Endothelial cell of umbilical vein (primary cell): ENCODE data around the gene SART3. TPM values are rescaled to one million over a fixed set of nuclear protein-coding genes. Genes with fewer than 3 reads are reported as not detected.

ENCODE experiments used
- BruUV-seq: library from RNA; stranded (reverse); fragments of 400-500 nt; replicated peaks from 2 replicates; lab custom pipeline; 2021; lab: Mats Ljungman, UMichigan
- CTCF ChIA-PET: fragments of 300-600, 350-600 bp; sonication (Branson Sonifier 250); formaldehyde crosslinking; loops from one replicate; lab custom pipeline; 2021; ENCODE audit warnings: antibody characterized with exemption, inconsistent platforms; lab: Charles Lee
- POLR2A ChIA-PET: fragments of 300-600, 350-600 bp; sonication (Branson Sonifier 250); formaldehyde crosslinking; loops from one replicate; lab custom pipeline; 2021; ENCODE audit warnings: antibody characterized with exemption, inconsistent platforms; lab: Charles Lee
- DNase-seq: peaks from one replicate; pipeline ENCODE4 v3.0.0-alpha.2; 2011; ENCODE audit warnings: low read depth, low spot score
- FAIRE-seq: peaks from 2 replicates; lab custom pipeline; 2011; peaks lifted over from hg19 to GRCh38; lab: Jason Lieb, UNC
- H2AFZ ChIP-seq: 2 replicates; pipeline ENCODE4 v1.6.0; 2012; ENCODE audit warnings: low read depth, low read length, control low read depth, inconsistent platforms
- H3K27ac ChIP-seq: 2 replicates; pipeline ENCODE4 v1.5.1; 2011; ENCODE audit warnings: low read depth, mild to moderate bottlenecking, control low read depth, low read length, moderate library complexity; ENCODE audit not compliant: insufficient read depth
- H3K27me3 ChIP-seq, 2 experiments: 2 replicates each; pipeline versions ENCODE4 v1.6.0 to v1.6.1; 2011; ENCODE audit warnings: low read length in 2 of 2, mixed read lengths in 1 of 2; ENCODE audit not compliant: control insufficient read depth in 2 of 2, insufficient read depth in 2 of 2
- H3K36me3 ChIP-seq, 2 experiments: 2 replicates in 1 of 2; 3 replicates in 1 of 2; pipeline ENCODE4 v1.5.1; 2011; ENCODE audit warnings: low read length in 2 of 2, mild to moderate bottlenecking in 1 of 2, moderate library complexity in 1 of 2; ENCODE audit not compliant: control insufficient read depth in 2 of 2, insufficient read depth in 2 of 2; ENCODE audit errors: extremely low read depth in 1 of 2
- H3K4me1 ChIP-seq: 3 replicates; pipeline ENCODE4 v1.5.1; 2011; ENCODE audit warnings: mild to moderate bottlenecking, low read length; ENCODE audit not compliant: control insufficient read depth, insufficient read depth; ENCODE audit errors: extremely low read depth
- H3K4me2 ChIP-seq: 2 replicates; pipeline ENCODE4 v1.6.1; 2011; ENCODE audit warnings: low read length, control low read depth, mixed read lengths; ENCODE audit not compliant: insufficient read depth
- H3K4me3 ChIP-seq, 3 experiments: fragments of 200-600 bp in 1 of 3; sonication (generic), shearing (Covaris generic) in 1 of 3; replicated peaks in 1 of 3; 2 replicates each; pipeline ENCODE4 v1.5.1; 2011 to 2016; ENCODE audit warnings: control low read depth in 3 of 3, low read length in 3 of 3, mild to moderate bottlenecking in 2 of 3, inconsistent platforms in 1 of 3, low read depth in 1 of 3, moderate library complexity in 1 of 3; ENCODE audit not compliant: insufficient read depth in 1 of 3
- H3K79me2 ChIP-seq: 2 replicates; pipeline ENCODE4 v1.6.0; 2012; ENCODE audit warnings: low read length, inconsistent platforms; ENCODE audit not compliant: control insufficient read depth, insufficient read depth
- H3K9ac ChIP-seq: replicated peaks from 2 replicates; pipeline ENCODE3; 2011; ENCODE audit warnings: low read length, control low read depth; ENCODE audit not compliant: insufficient read depth; ENCODE audit errors: extremely low read depth
- H3K9me1 ChIP-seq: replicated peaks from 3 replicates; pipeline ENCODE4 v1.6.0; 2011; ENCODE audit warnings: mild to moderate bottlenecking, low read length; ENCODE audit not compliant: control insufficient read depth, insufficient read depth; ENCODE audit errors: extremely low read depth
- H3K9me3 ChIP-seq: replicated peaks from 2 replicates; pipeline ENCODE4 v1.5.1; 2012; ENCODE audit warnings: low read length, inconsistent platforms; ENCODE audit not compliant: control insufficient read depth, insufficient read depth
- H4K20me1 ChIP-seq: replicated peaks from 2 replicates; pipeline ENCODE3; 2011; ENCODE audit warnings: mild to moderate bottlenecking, low read length; ENCODE audit not compliant: control insufficient read depth, insufficient read depth; ENCODE audit errors: extremely low read depth
- CTCF ChIP-seq, 2 donors: IDR thresholded peaks; 1 replicate in 1 of 2; 2 replicates in 1 of 2; pipeline ENCODE4 v1.5.1; 2011; ENCODE audit warnings: low read length in 2 of 2, mild to moderate bottlenecking in 2 of 2, moderate library complexity in 2 of 2, control low read depth in 1 of 2, inconsistent platforms in 1 of 2, low read depth in 1 of 2; ENCODE audit not compliant: insufficient read depth in 1 of 2; ENCODE audit errors: extremely low read depth in 1 of 2
- EZH2 ChIP-seq: IDR thresholded peaks from 2 replicates; pipeline ENCODE4 v1.6.1; 2012; ENCODE audit warnings: borderline replicate concordance, low read depth, mild to moderate bottlenecking, moderate library complexity, low read length, inconsistent platforms; ENCODE audit not compliant: severe bottlenecking
- FOS ChIP-seq: IDR thresholded peaks from 2 replicates; pipeline ENCODE4 v1.6.1; 2011; ENCODE audit warnings: mild to moderate bottlenecking, low read length, moderate library complexity, borderline replicate concordance; ENCODE audit not compliant: insufficient read depth
- GATA2 ChIP-seq: IDR thresholded peaks from 2 replicates; pipeline ENCODE4 v1.7.0; 2011; ENCODE audit warnings: low read depth, mild to moderate bottlenecking, moderate library complexity, mixed read lengths, low read length; ENCODE audit not compliant: insufficient read length, insufficient read depth
- JUN ChIP-seq: IDR thresholded peaks from 2 replicates; pipeline ENCODE4 v1.6.1; 2011; ENCODE audit warnings: borderline replicate concordance, low read depth; ENCODE audit not compliant: insufficient read length, insufficient read depth
- MAX ChIP-seq: IDR thresholded peaks from 2 replicates; pipeline ENCODE4 v1.6.1; 2011; ENCODE audit not compliant: insufficient read depth, insufficient read length
- MYC ChIP-seq: IDR thresholded peaks from one replicate; pipeline ENCODE4 v1.6.1; 2011; ENCODE audit warnings: mild to moderate bottlenecking, low read depth, low read length
- POLR2A ChIP-seq: IDR thresholded peaks from 2 replicates; pipeline ENCODE4 v1.6.1; 2012; ENCODE audit warnings: low read depth, mild to moderate bottlenecking, control low read depth, low read length
- POLR2AphosphoS5 ChIP-seq: IDR thresholded peaks from 2 replicates; pipeline ENCODE4 v1.6.1; 2012; ENCODE audit warnings: low read depth, mild to moderate bottlenecking, control low read depth, low read length, moderate library complexity; ENCODE audit not compliant: insufficient read depth
- dilution Hi-C: fragments of 300-500 bp; cut with MboI; formaldehyde crosslinking; loops from one replicate; pipeline ENCODE4 v1.15.0; 2019; ENCODE audit warnings: low sequenced_read_pairs; ENCODE audit not compliant: extremely low pct_ligation_motif_present
- intact Hi-C: fragments of 100-400 bp; cut with micrococcal nuclease; formaldehyde crosslinking; loops from one replicate; pipeline ENCODE4 v1.10.0; 2022
- polyA plus RNA-seq, 4 experiments: library from polyadenylated mRNA; depleted of rRNA in 3 of 4; stranded (reverse) in 3 of 4; unstranded in 1 of 4; fragments of >200 nt; gene quantifications; 2 replicates each; pipeline versions ENCODE4 v1.2.1 to v1.2.3, GENCODE V29; 2011 to 2012; ENCODE audit warnings: missing spikeins in 1 of 4
- total RNA-seq: library from RNA; stranded (reverse); gene quantifications from 2 replicates; pipeline ENCODE4 v1.2.3, GENCODE V29; 2021

Gene SART3
- total and polyA plus RNA-seq, 2 donors (not counting 3 experiments of a cell fraction or from before 2014, with no cell fraction given): 13.9 to 50.7 TPM

GRCh38 chr12:108560321-108560721 is 652 bp downstream of the SART3 start:
- Histone ChIP-seq H3K4me3 (peak overlapping the region; percentile 45 to 95 (median 86)), H3K36me3 (peaks cover 0 to 8% of the 10 kb centered on the region in 2 experiments), H3K9ac (peak overlapping the region; percentile 74), H3K27me3 (no peaks in the 10 kb centered on the region), H3K27ac (peak overlapping the region; percentile 83), H3K4me2 (peak overlapping the region; percentile 82), H3K79me2 (peaks cover 57% of the 10 kb centered on the region), H3K9me1 (no peaks in the 10 kb centered on the region), H2AFZ (peak overlapping the region; percentile 58), H4K20me1 (no peaks in the 10 kb centered on the region), H3K4me1 (peaks cover 24% of the 10 kb centered on the region), H3K9me3 (no peaks in the 10 kb centered on the region)
- TF ChIP-seq MYC (no peak), GATA2 (no peak), JUN (no peak), POLR2AphosphoS5 (no peak), EZH2 (no peak), CTCF (IDR thresholded peaks at IDR 0.05; ENCODE audit: extremely low read depth in 1 of 2, insufficient read depth in 1 of 2, low read depth in 1 of 2, low read length in 2 of 2) (no peak), FOS (no peak), MAX (no peak), POLR2A (no peak)
- dilution Hi-C loops (no loop called here), intact Hi-C loops (loop anchor here (5.0 kb wide), 1 partner anchor 552 kb away; no protein-coding TSS in a partner anchor)
- TSS peak; percentile 41 for BruUV-seq
- DNase-seq (peak; percentile 43), FAIRE-seq (no peak)
- ChIA-PET POLR2A (no interaction called here), CTCF (interaction anchor here (0.8 to 1.6 kb wide), 6 partner anchors 8 to 552 kb away, joined by 3 to 5 read pairs (median 4); no protein-coding TSS in a partner anchor)
